ENCODE measurements around the gene SHD. TPM values are rescaled to one million over a fixed set of nuclear protein-coding genes. Genes with fewer than 3 reads are reported as not detected.

SHD gene
- total RNA-seq, 4 donors from 2014 or later: not detected

DNA sequence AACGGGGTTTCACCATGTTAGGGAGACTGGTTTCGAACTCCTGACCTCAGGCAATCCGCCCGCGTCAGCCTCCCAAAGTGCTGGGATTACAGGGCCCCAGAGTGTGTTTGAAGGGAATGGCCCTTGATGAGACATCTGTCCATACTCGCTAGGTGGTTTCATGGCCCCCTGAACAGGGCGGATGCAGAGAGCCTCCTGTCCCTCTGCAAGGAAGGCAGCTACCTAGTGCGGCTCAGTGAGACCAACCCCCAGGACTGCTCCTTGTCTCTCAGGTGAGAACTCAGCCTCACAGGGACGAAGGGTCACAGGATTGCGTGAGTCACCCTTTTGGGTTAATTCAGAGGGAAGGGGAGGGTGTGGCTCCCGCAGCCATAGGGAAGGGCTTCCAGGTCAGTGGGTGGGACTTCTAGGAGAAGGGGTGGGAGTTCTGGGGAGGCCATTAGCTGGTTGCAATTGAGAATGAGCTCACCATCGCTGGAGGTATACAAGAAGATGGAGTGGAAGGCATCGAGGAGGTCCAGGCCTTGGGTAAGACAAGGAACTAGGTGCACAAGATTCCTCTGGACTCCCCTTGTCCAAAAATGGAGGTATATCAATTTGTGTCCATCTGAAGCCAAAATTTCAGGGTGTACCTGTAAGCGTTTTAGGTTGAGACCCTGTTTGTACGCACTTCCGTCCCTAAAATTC, 9.2 kb downstream of the SHD start:
- Histone ChIP-seq H3K4me1 (no peaks in the 10 kb centered on the region), H3K4me3 (no peak overlapping the region), H3K9me3 (no peaks in the 10 kb centered on the region), H3K27ac (no peak overlapping the region), H3K27me3 (peaks cover 0 to 55% (median 0%) of the 10 kb centered on the region in 4 donors), H3K36me3 (no peaks in the 10 kb centered on the region)
- DNase-seq: no peak
- intact Hi-C loops (cut with DNase I): no loop called here
- WGBS, 2 donors: 66 to 73% methylated on average over 15 to 16 of the region's 16 CpGs
- TF ChIP-seq, protein P1, sequence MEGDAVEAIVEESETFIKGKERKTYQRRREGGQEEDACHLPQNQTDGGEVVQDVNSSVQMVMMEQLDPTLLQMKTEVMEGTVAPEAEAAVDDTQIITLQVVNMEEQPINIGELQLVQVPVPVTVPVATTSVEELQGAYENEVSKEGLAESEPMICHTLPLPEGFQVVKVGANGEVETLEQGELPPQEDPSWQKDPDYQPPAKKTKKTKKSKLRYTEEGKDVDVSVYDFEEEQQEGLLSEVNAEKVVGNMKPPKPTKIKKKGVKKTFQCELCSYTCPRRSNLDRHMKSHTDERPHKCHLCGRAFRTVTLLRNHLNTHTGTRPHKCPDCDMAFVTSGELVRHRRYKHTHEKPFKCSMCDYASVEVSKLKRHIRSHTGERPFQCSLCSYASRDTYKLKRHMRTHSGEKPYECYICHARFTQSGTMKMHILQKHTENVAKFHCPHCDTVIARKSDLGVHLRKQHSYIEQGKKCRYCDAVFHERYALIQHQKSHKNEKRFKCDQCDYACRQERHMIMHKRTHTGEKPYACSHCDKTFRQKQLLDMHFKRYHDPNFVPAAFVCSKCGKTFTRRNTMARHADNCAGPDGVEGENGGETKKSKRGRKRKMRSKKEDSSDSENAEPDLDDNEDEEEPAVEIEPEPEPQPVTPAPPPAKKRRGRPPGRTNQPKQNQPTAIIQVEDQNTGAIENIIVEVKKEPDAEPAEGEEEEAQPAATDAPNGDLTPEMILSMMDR (IDR thresholded peaks at IDR 0.05): no peak
- no peak for TF ChIP-seq POLR2A (IDR thresholded peaks at IDR 0.05)

DNA sequence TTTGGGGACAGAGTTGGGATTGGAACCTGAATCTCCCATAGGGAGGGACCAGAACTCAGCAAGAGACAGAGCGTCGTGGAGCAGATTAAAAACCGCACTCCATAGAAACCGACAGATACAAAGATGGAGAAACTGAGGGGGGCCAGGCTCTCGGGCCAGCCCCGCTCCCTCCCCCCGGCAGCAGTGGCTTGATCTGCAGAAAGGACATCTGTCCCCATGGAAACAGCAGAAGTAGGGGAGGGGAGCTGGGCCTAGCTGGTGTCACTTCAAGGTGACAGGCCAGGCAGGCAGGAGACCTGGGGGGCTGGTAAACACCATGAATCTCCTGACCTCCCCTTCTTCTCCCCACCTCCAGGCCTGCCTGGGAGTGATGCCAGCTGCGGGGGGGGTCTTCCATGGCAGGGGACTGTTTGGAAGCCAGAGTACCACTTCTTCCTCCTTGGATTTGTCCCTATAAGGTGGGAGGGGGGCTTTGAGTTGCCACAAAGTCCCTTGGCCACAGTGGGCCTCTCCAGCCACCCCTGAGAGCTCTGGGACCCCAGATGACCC, 12.2 kb downstream of the SHD start:
- DNase-seq: no peak
- TF ChIP-seq, protein P1 (IDR thresholded peaks at IDR 0.05): no peak
- no peak for TF ChIP-seq POLR2A (IDR thresholded peaks at IDR 0.05)
- intact Hi-C loops (cut with DNase I): no loop called here
- no peaks in the 10 kb centered on the region for H3K9me3 ChIP-seq
- no peaks in the 10 kb centered on the region for H3K36me3 ChIP-seq
- peaks cover 0 to 47% (median 0%) of the 10 kb centered on the region in 4 donors for H3K27me3 ChIP-seq
- no peak overlapping the region for H3K27ac ChIP-seq
- H3K4me1 ChIP-seq: no peaks in the 10 kb centered on the region
- H3K4me3 ChIP-seq: no peak overlapping the region
- 80 to 81% methylated on average over 7 of the region's 8 CpGs for WGBS, 2 donors

DNA sequence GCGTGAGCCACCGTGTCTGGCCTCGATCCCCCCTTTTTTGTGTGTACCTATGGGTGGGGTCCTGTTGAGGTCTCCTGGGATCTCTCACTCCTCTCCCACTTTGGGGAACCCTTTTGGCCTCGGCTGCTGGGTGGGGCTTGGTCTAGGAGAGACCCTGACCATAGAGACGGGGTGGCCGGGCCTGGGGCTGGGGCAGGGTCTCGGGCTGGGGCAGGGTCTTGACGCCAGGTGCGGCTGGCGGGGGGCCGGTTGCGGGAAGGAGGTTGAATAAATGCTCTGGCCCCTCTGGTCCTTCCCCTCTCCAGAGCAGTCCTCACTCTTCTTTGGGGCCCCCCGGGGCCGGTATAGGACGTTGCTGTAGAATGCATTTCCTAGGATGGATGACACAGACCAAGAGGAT, 13.4 kb downstream of the SHD start:
- intact Hi-C loops (cut with DNase I): no loop called here

DNA sequence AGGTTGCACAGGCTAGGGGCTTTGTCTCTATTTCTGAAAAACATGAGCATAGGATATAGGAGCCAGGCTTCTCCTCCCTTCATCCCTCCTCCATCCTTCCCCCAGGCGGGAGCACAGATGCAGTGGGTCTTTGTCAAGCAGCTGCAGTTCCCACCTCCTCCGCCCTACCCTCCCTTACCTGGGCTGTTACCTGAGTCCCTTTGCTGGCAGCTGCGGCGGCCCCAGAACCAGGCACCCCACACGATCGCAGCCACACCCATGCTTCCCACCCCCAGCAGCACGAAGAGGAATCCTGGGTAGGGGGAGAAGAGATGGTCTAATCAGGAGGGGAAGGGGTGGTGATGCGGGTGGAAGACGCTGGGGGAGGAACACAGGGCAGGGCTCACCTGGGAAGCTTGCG, 15.3 kb downstream of the SHD start:
- TF ChIP-seq, protein P1 (IDR thresholded peaks at IDR 0.05): no peak
- TF ChIP-seq POLR2A (IDR thresholded peaks at IDR 0.05): no peak
- Histone ChIP-seq H3K36me3 (no peaks in the 10 kb centered on the region), H3K27ac (no peak overlapping the region), H3K9me3 (no peaks in the 10 kb centered on the region), H3K27me3 (peaks cover 0 to 47% (median 0%) of the 10 kb centered on the region in 4 donors), H3K4me3 (no peak overlapping the region), H3K4me1 (no peaks in the 10 kb centered on the region)
- WGBS, 2 donors: 38 to 42% methylated on average over 5 of the region's 10 CpGs
- intact Hi-C loops (cut with DNase I): no loop called here
- no peak for DNase-seq

More for the DNA sequence above, 13.4 kb downstream of the SHD start:
- DNase-seq: no peak
- Histone ChIP-seq H3K4me3 (no peak overlapping the region), H3K27ac (no peak overlapping the region), H3K27me3 (peaks cover 0 to 47% (median 0%) of the 10 kb centered on the region in 4 donors), H3K36me3 (no peaks in the 10 kb centered on the region), H3K9me3 (no peaks in the 10 kb centered on the region), H3K4me1 (no peaks in the 10 kb centered on the region)
- TF ChIP-seq, protein P1 (IDR thresholded peaks at IDR 0.05): no peak
- no peak for TF ChIP-seq POLR2A (IDR thresholded peaks at IDR 0.05)
- WGBS, 2 donors: 71 to 76% methylated on average over 6 to 8 of the region's 15 CpGs

DNA sequence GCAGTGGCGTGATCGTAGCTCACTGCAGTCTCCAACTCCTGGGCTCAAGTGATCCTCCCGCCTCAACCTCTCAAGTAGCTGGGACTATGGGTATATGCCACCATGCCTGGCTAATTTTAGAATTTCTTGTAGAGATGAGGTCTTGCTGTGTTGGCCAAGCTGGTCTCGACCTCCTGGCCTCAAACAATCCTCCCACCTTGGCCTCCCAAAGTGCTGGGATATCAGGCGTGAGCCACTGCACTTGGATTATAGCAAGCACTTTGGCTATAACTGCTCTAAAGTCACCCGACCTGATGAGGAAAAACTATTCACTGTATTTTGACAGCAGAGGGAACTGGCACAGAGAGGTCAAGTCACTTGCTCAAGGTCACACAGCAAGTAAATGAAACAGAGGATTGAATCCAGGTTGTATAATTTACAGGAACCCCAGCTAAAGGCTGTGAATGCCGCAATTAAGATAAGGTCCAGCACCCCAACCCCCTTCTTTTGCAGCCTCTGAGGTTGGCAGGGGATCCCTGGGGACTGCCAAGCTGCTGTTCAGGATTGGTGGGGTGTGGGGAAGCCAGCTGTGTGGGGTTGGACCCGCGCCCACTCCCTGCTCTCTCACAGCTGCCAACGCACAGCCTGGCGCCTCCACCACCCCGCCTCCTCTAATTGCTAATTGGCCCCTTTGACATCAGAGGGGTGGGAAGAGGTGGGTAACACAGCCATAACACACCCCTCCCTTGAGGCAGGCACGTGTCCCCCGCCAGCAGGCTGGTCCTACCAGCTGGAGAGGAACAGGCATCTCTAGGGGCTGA, 17.1 kb downstream of the SHD start:
- TF ChIP-seq, protein P1 (IDR thresholded peaks at IDR 0.05): no peak
- WGBS, 2 donors: 15 to 53% methylated on average over 4 to 9 of the region's 14 CpGs
- DNase-seq: no peak

More for the DNA sequence above, 17.1 kb downstream of the SHD start:
- no peak overlapping the region for H3K27ac ChIP-seq
- no peaks in the 10 kb centered on the region for H3K9me3 ChIP-seq
- H3K4me1 ChIP-seq: no peaks in the 10 kb centered on the region
- no peak overlapping the region for H3K4me3 ChIP-seq
- intact Hi-C loops (cut with DNase I): no loop called here
- H3K36me3 ChIP-seq: no peaks in the 10 kb centered on the region
- peaks cover 0 to 35% (median 0%) of the 10 kb centered on the region in 4 donors for H3K27me3 ChIP-seq
